GM21619 (cell line): ENCODE data around the gene DDX31.
A peak's percentile ranks its signal among the peaks of the same experiment; 100 is the strongest.
"Not testable (repeated sequence)": the region's sequence is repeated elsewhere in the genome, so short reads cannot be mapped to it uniquely, and the experiment has no call there.

Experiments used
- ATAC-seq: cut with Tn5 transposase; IDR thresholded peaks from one replicate; pipeline ENCODE4 v1.9.1; 2021; ENCODE audit not compliant: unreplicated experiment

Gene DDX31

DNA sequence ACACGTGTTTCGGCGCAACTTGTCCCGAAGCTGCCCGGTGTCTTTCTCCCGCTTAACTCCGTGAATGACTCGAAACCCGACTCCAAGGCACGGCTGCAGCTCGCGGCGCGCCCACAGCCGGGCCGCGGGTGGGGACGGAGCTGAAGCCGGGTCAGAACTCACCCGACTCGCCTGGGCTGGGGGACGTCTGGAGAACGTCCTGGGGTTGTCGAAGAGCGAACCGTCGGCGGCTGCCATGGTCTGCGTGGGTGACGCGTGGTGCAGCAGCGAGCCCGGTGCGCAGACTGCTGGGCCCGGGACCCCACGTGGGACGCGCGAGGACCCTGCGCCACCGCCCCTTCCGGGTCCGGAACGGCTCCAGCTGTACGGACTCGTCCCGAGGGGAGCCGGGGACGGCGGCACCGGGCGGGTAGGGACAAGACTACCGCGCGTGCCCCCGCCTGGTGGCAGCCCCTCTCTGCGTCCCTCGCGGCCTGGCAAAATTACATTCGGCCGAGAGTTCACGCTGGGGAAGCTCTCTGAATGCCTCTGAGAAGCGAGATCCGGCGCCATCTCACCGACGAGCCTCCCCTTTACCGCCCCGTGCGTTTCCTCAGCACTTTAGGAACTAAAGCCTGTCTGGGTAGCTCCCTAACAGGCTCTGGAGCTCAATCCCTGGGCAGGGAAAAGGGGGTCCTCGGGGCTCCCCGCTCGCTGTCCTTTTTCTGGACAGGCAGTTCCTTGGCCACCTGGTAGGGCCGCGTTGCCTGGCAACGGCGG lies at the start of gene DDX31:
Gene DDX31 (minus strand): TSS at position 286 of the 759 bp plus-strand sequence. CDS start 49 bp downstream, at position 237.
- peak; percentile 71 for ATAC-seq

DNA sequence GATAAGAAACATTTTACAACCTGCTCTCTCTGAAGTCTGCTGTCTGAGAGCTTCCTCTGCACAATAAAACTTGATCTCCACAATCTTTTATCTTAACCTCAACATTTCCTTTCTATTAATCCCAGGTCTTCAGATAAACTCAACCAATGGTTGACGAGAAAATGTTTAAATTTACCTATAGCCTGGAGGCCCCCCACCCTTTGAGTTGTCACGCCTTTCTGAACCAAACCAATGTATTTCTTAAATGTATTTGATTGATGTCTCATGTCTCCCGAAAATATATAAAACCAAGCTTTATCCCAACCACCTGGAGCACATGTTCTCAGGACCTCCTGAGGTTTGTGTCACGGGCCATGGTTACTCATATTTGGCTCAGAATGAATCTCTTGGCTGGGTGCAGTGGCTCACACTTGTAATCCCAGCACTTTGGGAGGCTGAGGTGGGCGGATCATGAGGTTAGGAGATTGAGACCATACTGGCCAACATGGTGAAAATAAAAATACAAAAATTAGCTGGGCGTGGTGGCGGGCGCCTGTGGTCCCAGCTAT lies 48.7 kb upstream of the DDX31 start:
- not testable (repeated sequence) for ATAC-seq

DNA sequence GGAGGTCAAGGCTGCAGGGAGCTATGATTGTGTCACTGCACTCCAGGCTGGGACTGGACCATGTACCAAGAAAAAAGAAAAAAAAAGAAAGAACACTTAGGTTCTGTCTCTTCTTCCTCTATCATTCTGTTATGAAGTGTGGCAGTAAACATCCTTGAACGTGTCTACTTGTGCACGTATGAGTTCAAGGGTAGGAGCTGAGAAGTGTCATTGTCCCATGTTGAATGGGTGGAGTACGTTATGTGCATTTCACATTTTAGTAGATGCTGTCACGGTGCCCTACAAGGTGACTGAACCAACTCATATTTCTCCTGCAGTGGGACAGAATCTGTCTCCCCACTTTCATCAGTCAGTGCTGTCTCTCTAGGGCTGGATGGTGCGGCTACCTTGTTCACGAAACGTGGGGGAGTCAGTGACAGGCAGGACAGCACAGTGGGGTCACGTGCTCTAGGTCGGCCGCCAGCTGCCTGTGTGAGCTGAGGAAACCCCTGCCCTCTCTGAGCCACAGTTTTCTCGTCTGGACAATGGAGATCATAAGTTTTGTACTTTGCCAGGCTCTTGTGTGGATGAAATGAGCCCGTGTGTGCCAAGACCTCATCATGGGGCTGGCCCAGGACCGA lies 47.7 kb upstream of the DDX31 start:
- ATAC-seq: no peak

DNA sequence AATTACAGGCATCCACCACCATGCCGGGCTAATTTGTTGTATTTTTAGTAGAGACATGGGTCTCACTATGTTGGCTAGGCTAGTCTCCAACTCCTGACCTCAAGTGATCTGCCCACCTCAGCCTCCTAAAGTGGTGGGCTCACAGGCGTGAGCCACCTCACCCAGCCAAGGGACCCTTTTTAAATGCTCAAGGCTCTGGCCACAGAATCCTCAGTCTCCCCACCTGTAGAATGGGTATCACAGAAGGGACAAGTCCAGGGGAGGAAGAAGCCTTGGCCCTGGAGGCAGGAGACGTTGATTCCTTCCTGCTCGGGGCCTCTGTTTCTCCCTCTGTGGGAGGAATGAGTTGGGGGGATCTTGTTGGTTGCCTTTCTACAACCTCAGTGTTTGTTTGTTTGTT lies 46.2 kb upstream of the DDX31 start:
- ATAC-seq: no peak

DNA sequence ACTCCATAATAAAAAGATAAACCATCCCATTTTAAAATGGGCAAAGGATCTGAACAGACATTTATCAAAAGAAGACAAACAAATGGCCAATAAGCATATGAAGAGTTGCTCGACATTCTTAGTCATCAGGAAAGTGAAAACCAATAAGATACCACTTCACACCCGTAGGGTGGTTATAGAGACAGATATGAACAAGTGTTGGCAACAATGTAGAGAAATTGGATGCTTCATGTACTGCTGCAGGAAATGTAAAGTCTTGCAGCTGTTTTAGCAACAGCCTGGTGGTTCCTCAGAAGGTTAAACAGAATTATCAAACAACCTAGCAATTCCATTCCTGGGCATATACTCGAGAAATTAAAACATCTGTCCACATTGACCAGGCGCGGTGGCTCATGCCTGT lies 43.0 kb upstream of the DDX31 start:
- no peak for ATAC-seq

DNA sequence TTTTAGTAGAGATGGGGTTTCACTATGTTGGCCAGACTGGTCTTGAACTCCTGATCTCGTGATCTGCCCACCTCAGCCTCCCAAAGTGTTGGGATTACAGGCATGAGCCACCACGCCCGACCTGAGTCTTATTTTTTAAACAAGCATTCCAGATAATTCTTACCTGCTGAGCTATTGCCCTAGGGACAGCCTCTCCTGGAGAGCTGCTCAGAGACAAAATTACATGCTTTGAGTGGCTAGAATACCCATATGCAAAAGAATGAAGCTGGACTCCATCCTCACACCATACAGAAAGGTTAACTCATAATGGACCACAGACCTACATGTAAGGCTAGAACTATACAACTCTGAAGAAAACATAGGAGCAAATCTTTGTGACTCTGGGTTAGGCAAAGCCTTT lies 42.1 kb upstream of the DDX31 start:
- no peak for ATAC-seq

DNA sequence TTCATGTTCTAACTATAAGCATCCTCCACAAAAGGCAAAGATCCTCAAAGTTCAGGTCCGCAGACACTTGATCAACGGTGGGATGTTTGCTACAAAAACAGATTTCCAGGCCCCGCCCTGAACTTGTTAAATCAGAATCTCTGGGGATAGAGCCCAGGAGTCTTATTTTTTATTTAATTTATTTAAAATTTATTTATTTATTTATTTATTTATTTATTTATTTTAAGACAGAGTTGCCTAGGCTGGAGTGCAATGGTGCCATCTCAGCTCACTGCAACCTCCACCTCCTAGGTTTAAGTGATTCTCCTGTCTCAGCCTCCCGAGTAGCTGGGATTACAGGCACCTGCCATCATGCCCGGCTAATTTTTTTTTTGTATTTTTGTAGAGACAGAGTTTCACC lies 41.4 kb upstream of the DDX31 start:
- not testable (repeated sequence) for ATAC-seq

DNA sequence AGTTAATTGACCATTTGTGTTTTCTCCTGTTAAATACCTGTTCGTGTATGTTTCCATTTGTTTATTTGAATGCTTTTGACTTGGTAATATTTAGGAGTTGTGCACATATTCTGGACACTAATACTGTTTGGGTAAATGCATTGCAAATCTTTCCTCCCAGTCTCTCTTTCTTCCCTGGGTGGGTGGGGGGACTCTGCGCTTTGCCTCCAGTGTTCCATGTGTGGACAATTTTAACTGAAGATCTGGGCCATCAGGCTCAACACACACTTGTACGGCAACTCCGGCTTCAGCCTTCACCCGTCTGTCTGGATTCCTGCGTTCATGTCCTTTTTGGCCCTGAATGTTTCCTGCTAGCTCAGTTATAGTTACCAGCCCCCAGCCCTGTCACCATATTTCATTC lies 40.5 kb upstream of the DDX31 start:
- ATAC-seq: no peak

DNA sequence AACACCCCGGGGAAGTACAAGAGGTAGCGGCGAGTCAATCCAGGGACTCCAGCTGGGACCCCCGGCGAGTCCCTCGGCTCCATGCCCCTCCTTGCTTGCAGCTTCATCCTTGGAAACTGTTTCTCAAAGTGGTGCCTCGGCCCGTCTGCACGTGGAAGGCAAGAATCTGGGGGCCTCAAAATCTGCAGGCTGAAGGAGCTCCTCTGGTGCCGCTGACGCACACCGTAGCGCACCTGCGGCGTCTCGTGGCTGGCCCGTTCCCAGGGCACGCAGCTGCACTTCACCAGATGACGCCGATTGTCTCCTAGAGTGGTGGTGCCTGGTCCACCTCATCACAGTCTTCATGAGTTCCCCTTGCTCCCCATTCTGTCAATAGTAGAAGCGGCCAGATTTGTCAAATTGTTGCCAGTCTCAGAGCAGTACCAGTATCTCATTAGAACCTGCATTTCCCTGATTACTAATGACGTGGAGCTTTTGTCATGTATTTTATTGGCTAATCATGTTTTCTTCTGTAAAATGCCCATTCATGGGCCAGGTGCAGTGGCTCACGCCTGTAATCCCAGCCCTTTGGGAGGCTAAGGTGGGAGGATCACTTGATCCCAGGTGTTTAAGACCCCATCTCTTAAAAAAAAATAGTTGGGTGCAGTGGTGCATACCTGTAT lies 39.1 kb upstream of the DDX31 start:
- no peak for ATAC-seq

DNA sequence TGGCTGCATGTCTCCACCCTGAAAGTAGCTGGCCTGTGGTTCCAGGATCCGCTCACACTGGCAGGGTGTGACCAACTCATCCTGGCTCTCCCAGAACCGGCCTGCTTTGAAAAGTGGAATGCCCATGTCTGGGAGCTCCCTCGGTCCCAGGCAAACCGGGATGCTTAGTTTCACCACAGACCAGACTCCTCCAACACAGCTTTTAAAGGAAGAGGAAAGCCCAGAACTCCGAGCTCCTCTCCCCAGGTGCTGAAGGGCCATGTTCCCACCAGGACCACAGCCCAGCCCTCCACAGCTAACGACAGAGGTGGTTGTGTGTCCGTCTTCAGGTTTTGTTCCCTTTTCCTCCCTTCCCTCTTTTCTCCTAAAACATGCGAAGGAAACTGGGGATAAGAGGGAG lies 38.5 kb upstream of the DDX31 start:
- no peak for ATAC-seq

DNA sequence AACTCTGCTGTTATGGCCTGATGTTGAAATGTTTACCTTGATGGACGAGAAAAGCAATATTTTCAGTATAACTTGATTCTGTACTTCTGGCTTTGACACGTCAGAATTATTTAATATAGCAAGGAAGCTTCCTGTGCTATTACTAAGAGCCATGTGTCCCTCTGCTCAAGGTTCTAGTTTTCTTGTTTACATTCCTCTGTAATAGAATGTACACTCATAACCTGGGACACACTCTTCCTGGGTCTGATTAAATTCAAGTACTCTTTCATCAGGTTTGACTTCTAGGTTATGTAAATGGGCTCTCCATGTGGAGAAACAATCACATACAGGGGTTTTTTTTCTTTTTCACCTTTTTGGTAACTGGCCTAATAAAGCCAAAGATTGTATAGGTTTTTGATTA lies 33.6 kb upstream of the DDX31 start:
- ATAC-seq: no peak

DNA sequence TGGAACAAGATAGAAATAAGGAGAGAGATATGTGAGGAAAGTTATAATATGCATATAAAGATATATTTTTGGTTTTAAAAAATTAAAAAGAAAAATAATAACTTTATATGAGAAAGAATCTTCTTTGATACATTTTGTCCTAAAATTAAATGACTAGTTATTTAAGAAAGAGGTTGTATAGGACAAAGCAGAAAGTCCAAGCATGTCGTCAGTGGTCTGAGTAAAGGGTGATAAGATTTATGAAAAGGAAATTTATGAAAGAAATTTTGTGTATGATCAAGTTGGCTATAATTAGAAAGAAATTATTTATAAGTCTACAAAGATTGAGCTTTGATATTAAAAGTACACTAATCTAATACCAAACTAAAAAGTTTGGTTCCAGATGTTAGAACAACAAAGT lies 32.5 kb upstream of the DDX31 start:
- no peak for ATAC-seq

DNA sequence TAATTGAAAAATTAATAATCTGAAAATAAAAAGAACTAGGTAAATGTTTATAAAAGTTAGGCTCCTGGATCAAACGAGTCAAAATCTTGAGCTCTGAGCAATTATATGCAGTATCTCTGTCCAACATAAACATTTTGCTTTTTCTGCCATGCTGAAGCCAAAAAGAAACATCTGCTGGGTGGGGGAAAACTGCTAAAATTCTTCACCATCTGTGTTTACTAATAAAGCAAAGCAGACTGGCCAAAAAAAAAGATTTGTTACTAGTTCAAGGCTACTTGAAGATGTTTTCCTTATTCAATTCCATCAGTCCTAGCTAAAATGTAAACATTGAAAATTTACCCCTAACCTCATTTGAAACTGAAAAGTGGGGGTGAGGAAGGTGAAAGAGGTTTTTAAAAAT lies 30.2 kb upstream of the DDX31 start:
- ATAC-seq: no peak

DNA sequence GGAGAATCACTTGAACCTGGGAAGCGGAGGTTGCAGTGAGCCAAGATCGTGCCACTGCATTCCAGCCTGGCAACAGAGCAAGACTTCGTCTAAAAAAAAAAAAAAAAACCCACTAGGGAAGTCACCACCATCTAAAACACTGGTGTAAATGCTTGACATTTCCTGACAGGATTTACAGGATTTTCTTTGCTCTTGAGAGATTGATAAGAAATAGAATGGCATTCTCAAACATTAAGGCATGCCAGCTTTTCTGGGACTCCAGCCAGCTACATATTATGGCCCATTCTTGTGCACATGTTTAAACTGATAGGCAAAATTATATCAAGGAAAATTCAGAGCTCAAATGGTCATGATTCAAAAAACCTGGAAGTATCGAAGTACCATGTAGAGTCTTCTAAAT lies 29.2 kb upstream of the DDX31 start:
- no peak for ATAC-seq

DNA sequence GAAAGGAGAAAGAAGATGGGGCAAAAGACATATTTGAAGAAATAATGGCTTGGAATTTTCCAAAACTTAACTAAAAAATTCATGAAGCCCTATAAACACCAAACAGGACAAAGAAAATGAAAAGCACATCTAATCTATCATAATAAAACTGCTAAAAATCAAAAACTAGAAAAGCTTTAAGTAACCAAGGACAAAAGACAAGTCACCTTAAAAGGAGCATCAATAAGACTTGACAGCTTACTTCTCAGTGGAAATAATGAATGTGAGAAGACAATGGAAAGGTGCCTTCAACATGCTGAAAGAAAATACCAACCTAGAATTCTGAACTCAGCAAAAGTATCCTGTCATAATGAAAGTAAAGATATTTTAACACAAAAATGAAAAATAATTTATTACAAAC lies 27.4 kb upstream of the DDX31 start:
- ATAC-seq: no peak

DNA sequence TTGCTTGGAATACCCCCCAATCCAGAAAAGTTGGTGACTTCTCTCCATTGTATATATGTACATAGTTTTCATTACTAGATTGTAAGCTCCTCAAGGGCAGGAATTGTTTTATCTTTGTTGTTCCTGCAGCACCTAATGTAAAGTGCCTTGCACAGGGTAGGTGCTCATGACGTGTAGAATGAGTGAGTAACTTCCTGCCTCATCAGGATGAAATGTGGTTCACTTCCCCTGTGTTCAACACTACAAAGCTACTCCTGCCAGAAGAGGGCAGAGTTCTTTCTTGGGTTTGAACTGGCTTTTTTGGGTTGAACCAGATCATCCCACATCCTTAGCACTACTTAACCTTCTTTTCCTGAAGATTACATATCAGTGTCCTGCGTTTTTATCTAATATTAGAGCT lies 24.4 kb upstream of the DDX31 start:
- no peak for ATAC-seq

DNA sequence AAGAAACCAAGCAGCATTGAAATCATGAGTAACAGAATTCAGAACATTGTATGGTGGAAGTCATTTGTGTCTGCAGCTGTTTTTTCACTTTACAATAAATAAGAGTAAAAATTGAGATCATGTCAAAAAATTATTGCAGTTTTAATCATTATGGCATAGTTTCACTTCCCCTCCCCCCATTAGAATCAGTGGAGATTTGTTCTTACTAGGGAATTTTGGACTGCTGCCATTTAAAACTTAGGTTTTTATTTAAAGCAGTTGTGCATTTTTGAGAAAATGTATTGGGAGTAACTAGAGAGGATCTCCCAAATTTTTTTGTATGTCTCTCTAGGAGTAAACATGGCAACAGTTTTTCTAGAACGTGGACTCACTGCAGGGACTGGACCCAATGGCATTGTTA lies 20.9 kb upstream of the DDX31 start:
- ATAC-seq: no peak

DNA sequence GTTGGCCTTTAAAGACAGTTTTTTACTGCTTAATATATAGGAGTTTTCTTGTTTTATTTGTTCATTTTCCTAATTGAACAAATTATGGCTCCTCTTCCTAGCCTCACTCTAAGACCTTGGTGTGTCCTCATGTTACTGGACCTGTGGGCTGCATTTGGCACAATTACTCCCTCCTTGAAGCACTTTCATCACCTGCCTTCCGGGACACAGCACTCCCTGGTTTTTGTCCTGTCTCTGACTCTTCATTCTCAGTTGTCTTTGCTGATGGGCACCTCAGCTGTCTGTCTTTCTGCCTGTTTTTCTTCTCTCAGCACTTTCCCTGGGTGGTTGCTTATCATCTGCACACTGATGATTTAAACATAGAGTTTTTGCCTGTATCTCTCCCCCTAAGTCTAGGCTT lies 14.1 kb upstream of the DDX31 start:
- no peak for ATAC-seq

DNA sequence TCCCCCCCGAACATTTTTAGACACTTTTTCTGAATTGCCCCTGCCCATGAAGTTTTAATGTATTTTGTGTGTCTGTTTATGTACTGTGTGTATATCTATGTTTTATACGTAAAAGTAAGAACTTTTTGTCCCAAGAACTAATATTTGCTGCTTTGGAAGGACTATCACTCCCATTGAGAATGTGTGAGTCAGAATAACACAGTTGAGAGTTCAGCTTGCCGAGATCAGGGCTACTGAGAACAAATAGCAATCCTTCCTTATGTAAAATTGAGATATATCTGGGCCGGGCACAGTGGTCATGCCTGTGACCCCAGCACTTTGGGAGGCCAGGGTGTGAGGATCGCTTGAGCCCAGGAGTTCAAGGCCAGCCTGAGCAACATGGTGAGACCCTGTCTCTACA lies 11.8 kb upstream of the DDX31 start:
- ATAC-seq: no peak

DNA sequence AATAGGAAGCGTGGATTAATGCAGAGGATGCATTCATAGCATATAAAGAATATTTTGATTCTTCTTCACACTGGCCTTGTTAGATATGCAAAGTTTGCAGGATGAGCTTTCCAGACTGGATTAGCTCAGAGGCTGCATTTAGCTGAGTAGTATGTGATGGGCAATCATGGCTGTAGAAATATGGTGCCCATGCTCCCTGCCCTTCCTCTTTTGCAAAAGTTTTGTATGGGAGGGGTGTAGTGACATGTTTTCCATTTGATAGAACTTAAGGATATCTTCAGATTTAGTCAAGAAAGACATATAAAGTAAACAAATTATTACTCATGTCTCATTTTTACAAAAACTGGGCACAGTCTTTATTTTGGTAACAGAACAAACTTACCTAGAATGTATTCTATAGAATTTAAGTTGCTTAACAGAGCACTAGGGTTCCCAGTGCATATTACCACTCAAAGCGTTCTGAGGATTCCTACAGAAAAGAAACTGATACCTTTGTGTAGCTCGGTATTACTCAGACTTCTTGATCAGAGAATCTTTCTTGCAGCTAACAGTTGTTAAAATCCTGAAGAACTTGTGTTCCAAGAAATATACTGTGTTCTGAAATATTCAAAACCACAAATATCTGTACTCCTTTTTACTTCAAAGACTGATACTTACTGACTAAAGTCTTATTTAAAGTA lies 10.3 kb upstream of the DDX31 start:
- no peak for ATAC-seq

DNA sequence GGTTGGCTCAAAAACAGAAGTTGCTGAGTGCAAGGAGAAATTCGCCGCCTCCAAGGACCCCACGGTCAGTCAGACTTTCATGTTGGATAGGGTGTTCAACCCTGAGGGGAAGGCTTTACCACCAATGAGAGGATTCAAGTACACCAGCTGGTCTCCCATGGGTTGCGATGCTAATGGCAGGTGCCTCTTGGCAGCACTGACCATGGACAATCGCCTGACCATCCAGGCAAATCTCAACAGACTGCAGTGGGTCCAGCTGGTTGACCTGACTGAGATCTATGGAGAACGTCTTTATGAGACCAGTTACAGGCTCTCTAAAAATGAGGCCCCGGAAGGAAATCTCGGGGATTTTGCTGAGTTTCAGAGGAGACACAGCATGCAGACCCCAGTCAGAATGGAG lies 8.2 kb upstream of the DDX31 start:
- no peak for ATAC-seq

DNA sequence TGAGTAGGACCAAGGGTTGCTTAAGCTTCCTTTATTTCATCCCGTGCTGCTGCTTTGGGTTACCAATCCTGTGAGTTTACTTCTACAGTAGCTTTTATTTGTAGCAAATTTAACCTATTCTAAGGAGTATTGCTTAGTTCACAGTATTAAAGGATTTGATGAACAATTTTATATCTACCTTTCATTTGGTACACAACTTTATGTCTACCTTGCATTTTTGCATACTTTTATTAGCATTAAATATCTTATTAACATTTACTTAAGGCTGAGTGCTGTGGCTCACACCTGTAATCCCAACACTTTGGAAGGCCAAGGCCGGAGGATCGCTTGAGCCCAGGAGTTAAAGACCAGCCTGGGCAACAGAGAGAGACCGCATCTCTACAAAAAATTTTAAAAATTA lies 4.7 kb upstream of the DDX31 start:
- ATAC-seq: no peak
